WERI-Rb-1 (cell line): ENCODE measurements around the gene CD96.

Source experiments
- DNase-seq: peaks from one replicate; pipeline ENCODE4 v3.0.0-alpha.2; 2020
- H3K27ac ChIP-seq: fragments of 250-450 bp; sonication (Bioruptor Pico); 2 replicates; pipeline ENCODE4 v1.5.1; 2020; ENCODE audit warnings: mild to moderate bottlenecking, moderate library complexity
- H3K27me3 ChIP-seq: fragments of 250-450 bp; sonication (Bioruptor Pico); 2 replicates; pipeline ENCODE4 v1.5.1; 2021; ENCODE audit warnings: mild to moderate bottlenecking, low read depth, moderate library complexity; ENCODE audit not compliant: insufficient read depth, severe bottlenecking
- H3K36me3 ChIP-seq: fragments of 250-450 bp; sonication (Bioruptor Pico); 2 replicates; pipeline ENCODE4 v1.5.1; 2020; ENCODE audit warnings: mild to moderate bottlenecking, moderate library complexity
- H3K4me3 ChIP-seq: 2 replicates; pipeline ENCODE4 v1.5.1; 2011; ENCODE audit warnings: low read depth, mild to moderate bottlenecking, control low read depth, low read length
- H3K9me3 ChIP-seq: fragments of 250-450 bp; sonication (Bioruptor Pico); 2 replicates; pipeline ENCODE4 v1.5.1; 2021; ENCODE audit warnings: mild to moderate bottlenecking, moderate library complexity; ENCODE audit not compliant: severe bottlenecking
- CTCF ChIP-seq: IDR thresholded peaks from 2 replicates; pipeline ENCODE4 v1.5.1; 2011; ENCODE audit warnings: low read depth, mild to moderate bottlenecking, control low read depth, inconsistent platforms, low read length

CD96 gene

DNA sequence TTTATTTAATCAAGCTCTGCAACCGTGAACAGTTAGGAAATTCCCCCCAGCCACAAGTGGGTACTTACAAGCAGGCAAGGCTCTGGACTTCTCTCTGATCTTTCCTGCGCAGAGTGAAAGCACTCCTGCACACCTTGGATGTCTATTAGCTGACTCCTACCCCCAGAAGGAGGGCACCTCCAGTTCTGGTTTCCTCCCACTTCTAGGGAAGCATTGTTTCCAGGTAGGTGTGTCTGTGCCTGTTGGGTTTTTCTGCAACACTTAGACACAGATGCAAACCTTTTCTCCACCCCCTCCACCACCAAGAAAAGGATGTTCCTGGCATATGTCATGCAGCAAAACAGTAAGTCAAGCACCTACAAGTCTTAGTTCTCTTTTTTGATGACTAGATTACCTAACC lies 53.2 kb downstream of the CD96 start, which contains the start of gene ZBED2:
TSS of gene ZBED2 (minus strand) at position 115 of the 400 bp plus-strand sequence. CDS start 1,145 bp downstream, outside the sequence.
- no peak for DNase-seq

DNA sequence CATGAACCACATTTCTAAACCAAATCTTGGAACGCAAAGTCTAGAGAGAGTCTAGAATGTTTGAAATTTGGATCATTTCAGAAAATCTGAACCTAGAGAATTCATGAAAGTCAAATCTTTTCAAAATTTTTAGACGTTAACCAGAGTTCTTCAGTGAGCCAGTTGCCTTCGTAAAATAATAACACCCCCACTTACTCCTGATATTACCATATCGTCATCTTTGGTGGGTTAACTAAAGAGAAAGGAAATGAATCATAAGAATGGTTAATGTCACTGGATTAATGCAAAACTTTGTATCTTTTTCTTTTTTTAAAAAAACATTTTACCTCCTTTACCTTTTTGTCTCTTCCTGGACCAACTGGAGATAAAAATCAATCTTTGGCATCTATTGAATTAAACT lies 54.3 kb downstream of the CD96 start:
- Histone ChIP-seq H3K9me3 (no peaks in the 10 kb centered on the region), H3K4me3 (no peak overlapping the region), H3K27me3 (no peaks in the 10 kb centered on the region), H3K27ac (no peak overlapping the region), H3K36me3 (no peaks in the 10 kb centered on the region)
- DNase-seq, result no peak
- TF ChIP-seq CTCF, result no peak

More for the DNA sequence above, 53.2 kb downstream of the CD96 start, which contains the start of gene ZBED2:
- no peaks in the 10 kb centered on the region for H3K9me3 ChIP-seq
- H3K4me3 ChIP-seq, result no peak within 1 kb of the TSS
- TF ChIP-seq CTCF, result no peak
- no peak within 1 kb of the TSS for H3K27ac ChIP-seq
- no peaks in the 10 kb centered on the region for H3K36me3 ChIP-seq
- no peaks in the 10 kb centered on the region for H3K27me3 ChIP-seq

- DNase-seq, result no peak
Observed at GRCh38 chr3:111598139-111598538, 56.1 kb downstream of the CD96 start.

DNA sequence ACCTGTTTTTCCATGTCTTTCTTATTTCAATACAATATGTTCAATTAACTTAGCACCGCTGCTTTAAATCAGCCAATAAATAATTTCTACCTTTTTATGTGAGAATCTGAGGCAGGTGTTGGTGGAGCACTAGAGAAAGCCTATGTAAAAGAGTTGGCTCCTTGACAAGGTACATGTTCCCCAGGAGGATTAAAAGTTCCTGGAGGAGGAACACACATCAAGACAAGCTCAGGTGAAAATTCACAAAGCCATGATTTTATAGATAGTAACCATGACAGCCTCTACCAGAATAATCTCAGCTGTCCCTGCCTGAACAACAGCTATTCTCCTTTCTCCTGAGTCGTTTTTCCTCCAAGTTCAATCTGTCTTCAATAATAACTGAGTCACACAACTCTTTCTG lies 56.6 kb downstream of the CD96 start:
- Histone ChIP-seq H3K27me3 (no peaks in the 10 kb centered on the region), H3K9me3 (no peaks in the 10 kb centered on the region), H3K4me3 (no peak overlapping the region), H3K36me3 (no peaks in the 10 kb centered on the region), H3K27ac (no peak overlapping the region)
- no peak for DNase-seq
- no peak for TF ChIP-seq CTCF

More at GRCh38 chr3:111598139-111598538, 56.1 kb downstream of the CD96 start:
- no peaks in the 10 kb centered on the region for H3K27me3 ChIP-seq
- H3K27ac ChIP-seq, result no peak overlapping the region
- H3K36me3 ChIP-seq, result no peaks in the 10 kb centered on the region
- no peak overlapping the region for H3K4me3 ChIP-seq
- H3K9me3 ChIP-seq, result no peaks in the 10 kb centered on the region
- no peak for TF ChIP-seq CTCF

GRCh38 chr3:111601810-111602209 lies 59.8 kb downstream of the CD96 start:
- H3K4me3 ChIP-seq, result no peak overlapping the region
- DNase-seq, result no peak
- no peak overlapping the region for H3K27ac ChIP-seq
- H3K27me3 ChIP-seq, result no peaks in the 10 kb centered on the region
- no peaks in the 10 kb centered on the region for H3K9me3 ChIP-seq
- no peak for TF ChIP-seq CTCF
- H3K36me3 ChIP-seq, result no peaks in the 10 kb centered on the region

DNA sequence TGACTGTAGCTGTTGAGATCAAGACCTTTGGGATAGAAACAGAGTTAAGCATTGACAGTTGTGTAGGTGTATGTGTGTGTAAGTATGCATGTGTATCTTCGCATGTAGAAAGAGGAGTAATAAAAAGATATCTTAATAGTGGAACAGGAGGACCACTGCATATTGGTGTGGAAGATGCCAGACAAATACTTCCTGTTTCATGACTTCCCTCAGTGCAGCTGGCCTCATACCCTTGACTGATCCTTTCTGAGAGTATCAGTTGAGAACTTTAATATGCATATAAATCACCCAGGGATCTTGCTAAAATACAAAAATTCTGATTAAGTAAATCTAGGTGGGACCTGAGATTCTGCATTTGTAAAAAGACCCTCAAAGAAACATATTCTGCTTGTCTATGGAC lies 61.7 kb downstream of the CD96 start:
- no peak for DNase-seq
- Histone ChIP-seq H3K27me3 (no peaks in the 10 kb centered on the region), H3K27ac (no peak overlapping the region), H3K9me3 (no peaks in the 10 kb centered on the region), H3K4me3 (no peak overlapping the region), H3K36me3 (no peaks in the 10 kb centered on the region)
- TF ChIP-seq CTCF, result no peak
